D721Med (cell line): ENCODE results near the gene FIGNL2.
A peak's percentile ranks its signal among the peaks of the same experiment; 100 is the strongest.

Experiments used
- DNase-seq: peaks from one replicate; pipeline ENCODE4 v3.0.0; 2011; ENCODE audit warnings: low spot score; ENCODE audit not compliant: insufficient read length
- FAIRE-seq: peaks from 2 replicates; lab custom pipeline; 2011; peaks lifted over from hg19 to GRCh38; lab: Jason Lieb, UNC
- CTCF ChIP-seq: IDR thresholded peaks from 2 replicates; pipeline ENCODE4 v1.5.1; 2012; ENCODE audit warnings: mild to moderate bottlenecking, control low read depth; ENCODE audit not compliant: insufficient read depth; ENCODE audit errors: missing control alignments

The FIGNL2 gene

GRCh38 chr12:51846911-51847642, 1.4 kb downstream of the FIGNL2 start:
- FAIRE-seq, result no peak

GRCh38 chr12:51846271-51846691, 2.2 kb downstream of the FIGNL2 start:
- DNase-seq, result no peak
- no peak for TF ChIP-seq CTCF
- no peak for FAIRE-seq

More at GRCh38 chr12:51846911-51847642, 1.4 kb downstream of the FIGNL2 start:
- TF ChIP-seq CTCF, result no peak
- peak; percentile 94 for DNase-seq

- FAIRE-seq (no peak), DNase-seq (no peak)
- TF ChIP-seq CTCF, result no peak
Measured at GRCh38 chr12:51845482-51845881, 3.0 kb downstream of the FIGNL2 start.

- DNase-seq (no peak), FAIRE-seq (no peak)
- TF ChIP-seq CTCF, result no peak
Measured at GRCh38 chr12:51844854-51845253, 3.7 kb downstream of the FIGNL2 start.

GRCh38 chr12:51841727-51842126, 6.8 kb downstream of the FIGNL2 start:
- no peak for DNase-seq
- no peak for FAIRE-seq
- TF ChIP-seq CTCF, result no peak

GRCh38 chr12:51840966-51841365, 7.6 kb downstream of the FIGNL2 start:
- TF ChIP-seq CTCF, result no peak
- no peak for DNase-seq
- FAIRE-seq, result no peak

- DNase-seq, result no peak
- no peak for FAIRE-seq
- TF ChIP-seq CTCF, result no peak
Measured at GRCh38 chr12:51839310-51839947, 9.1 kb downstream of the FIGNL2 start.
